ENCODE results near the gene TMEM126A.
"Not testable (repeated sequence)": the region's sequence is repeated elsewhere in the genome, so short reads cannot be mapped to it uniquely, and the experiment has no call there.

The TMEM126A gene

GRCh38 chr11:85603220-85603619 lies 44.5 kb upstream of the TMEM126A start:
- Histone ChIP-seq H3K36me3 (ENCODE audit: insufficient read depth, low read length) (no peaks in the 10 kb centered on the region), H4K20me1 (ENCODE audit: insufficient read depth, low read length) (no peaks in the 10 kb centered on the region), H3K9ac (ENCODE audit: low read depth, low read length) (no peak overlapping the region), H3K4me2 (ENCODE audit: insufficient read depth, low read length) (no peak overlapping the region), H3K9me3 (ENCODE audit: insufficient read depth, low read length, severe bottlenecking) (no peaks in the 10 kb centered on the region), H3K79me2 (ENCODE audit: insufficient read depth, low read length) (no peaks in the 10 kb centered on the region), H3K4me3 (ENCODE audit: low read depth in 1 of 2, low read length in 2 of 2) (no peak overlapping the region), H3K4me1 (ENCODE audit: insufficient read depth, low read length) (no peaks in the 10 kb centered on the region), H3K27me3 (ENCODE audit: insufficient read depth, low read length, poor library complexity) (no peaks in the 10 kb centered on the region), H3K27ac (ENCODE audit: low read length) (no peak overlapping the region), H2AFZ (ENCODE audit: low read depth, low read length) (no peak overlapping the region)
- ATAC-seq (ENCODE audit: insufficient read depth, low read depth) (no peak), DNase-seq (no peak)
- TF ChIP-seq EZH2 (IDR thresholded peaks at IDR 0.05; ENCODE audit: borderline replicate concordance, low read depth, low read length, severe bottlenecking), result no peak
- TF ChIP-seq, protein P1, sequence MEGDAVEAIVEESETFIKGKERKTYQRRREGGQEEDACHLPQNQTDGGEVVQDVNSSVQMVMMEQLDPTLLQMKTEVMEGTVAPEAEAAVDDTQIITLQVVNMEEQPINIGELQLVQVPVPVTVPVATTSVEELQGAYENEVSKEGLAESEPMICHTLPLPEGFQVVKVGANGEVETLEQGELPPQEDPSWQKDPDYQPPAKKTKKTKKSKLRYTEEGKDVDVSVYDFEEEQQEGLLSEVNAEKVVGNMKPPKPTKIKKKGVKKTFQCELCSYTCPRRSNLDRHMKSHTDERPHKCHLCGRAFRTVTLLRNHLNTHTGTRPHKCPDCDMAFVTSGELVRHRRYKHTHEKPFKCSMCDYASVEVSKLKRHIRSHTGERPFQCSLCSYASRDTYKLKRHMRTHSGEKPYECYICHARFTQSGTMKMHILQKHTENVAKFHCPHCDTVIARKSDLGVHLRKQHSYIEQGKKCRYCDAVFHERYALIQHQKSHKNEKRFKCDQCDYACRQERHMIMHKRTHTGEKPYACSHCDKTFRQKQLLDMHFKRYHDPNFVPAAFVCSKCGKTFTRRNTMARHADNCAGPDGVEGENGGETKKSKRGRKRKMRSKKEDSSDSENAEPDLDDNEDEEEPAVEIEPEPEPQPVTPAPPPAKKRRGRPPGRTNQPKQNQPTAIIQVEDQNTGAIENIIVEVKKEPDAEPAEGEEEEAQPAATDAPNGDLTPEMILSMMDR (IDR thresholded peaks at IDR 0.05; ENCODE audit: borderline replicate concordance, extremely low read depth, low read length, poor library complexity, severe bottlenecking), result no peak

GRCh38 chr11:85606237-85606636 lies 41.5 kb upstream of the TMEM126A start:
- not testable (repeated sequence) for DNase-seq; H2AFZ ChIP-seq (ENCODE audit: low read depth, low read length); H3K9ac ChIP-seq (ENCODE audit: low read depth, low read length); H3K9me3 ChIP-seq (ENCODE audit: insufficient read depth, low read length, severe bottlenecking); H3K36me3 ChIP-seq (ENCODE audit: insufficient read depth, low read length); H3K4me2 ChIP-seq (ENCODE audit: insufficient read depth, low read length); H3K27ac ChIP-seq (ENCODE audit: low read length); H3K4me3 ChIP-seq (ENCODE audit: low read depth in 1 of 2, low read length in 2 of 2); H3K4me1 ChIP-seq (ENCODE audit: insufficient read depth, low read length); H4K20me1 ChIP-seq (ENCODE audit: insufficient read depth, low read length); H3K79me2 ChIP-seq (ENCODE audit: insufficient read depth, low read length); ATAC-seq (ENCODE audit: insufficient read depth, low read depth); H3K27me3 ChIP-seq (ENCODE audit: insufficient read depth, low read length, poor library complexity)

DNA sequence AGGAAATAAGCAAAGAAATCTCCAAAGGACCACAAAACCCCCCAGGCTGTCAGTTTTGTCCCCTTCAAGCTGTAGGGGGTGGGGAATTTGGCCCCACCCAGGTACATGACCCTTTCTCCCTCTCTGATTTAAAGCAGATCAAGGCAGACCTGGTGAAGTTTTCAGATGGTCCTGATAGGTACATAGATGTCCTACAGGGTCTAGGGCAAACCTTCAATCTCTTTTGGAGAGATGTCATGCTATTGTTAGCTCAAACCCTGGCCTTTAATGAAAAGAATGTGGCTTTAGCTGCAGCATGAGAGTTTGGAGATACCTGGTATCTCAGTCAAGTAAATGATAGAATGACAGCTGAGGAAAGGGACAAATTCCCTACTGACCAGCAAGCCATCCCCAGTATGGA lies 39.1 kb upstream of the TMEM126A start:
- not testable (repeated sequence) for H3K9me3 ChIP-seq (ENCODE audit: insufficient read depth, low read length, severe bottlenecking); ATAC-seq (ENCODE audit: insufficient read depth, low read depth); H3K36me3 ChIP-seq (ENCODE audit: insufficient read depth, low read length); H4K20me1 ChIP-seq (ENCODE audit: insufficient read depth, low read length); H3K4me2 ChIP-seq (ENCODE audit: insufficient read depth, low read length); H2AFZ ChIP-seq (ENCODE audit: low read depth, low read length); H3K4me1 ChIP-seq (ENCODE audit: insufficient read depth, low read length); H3K9ac ChIP-seq (ENCODE audit: low read depth, low read length); DNase-seq; H3K79me2 ChIP-seq (ENCODE audit: insufficient read depth, low read length); H3K27ac ChIP-seq (ENCODE audit: low read length); H3K27me3 ChIP-seq (ENCODE audit: insufficient read depth, low read length, poor library complexity); H3K4me3 ChIP-seq (ENCODE audit: low read depth in 1 of 2, low read length in 2 of 2)

DNA sequence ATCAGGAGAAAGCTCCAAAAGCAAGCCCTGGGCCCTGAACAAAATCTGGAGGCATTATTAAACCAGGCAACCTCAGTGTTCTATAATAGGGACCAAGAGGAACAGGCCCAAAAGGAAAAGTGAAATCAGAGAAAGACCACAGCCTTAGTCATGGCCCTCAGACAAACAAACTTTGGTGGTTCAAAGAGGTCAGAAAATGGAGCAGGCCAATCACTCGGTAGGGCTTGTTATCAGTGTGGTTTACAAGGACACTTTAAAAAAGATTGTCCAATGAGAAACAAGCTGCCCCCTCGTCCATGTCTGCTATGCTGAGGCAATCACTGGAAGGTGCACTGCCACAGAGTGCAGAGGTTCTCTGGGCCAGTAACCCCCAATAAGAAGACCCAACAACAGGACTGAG lies 38.5 kb upstream of the TMEM126A start:
- not testable (repeated sequence) for H3K9ac ChIP-seq (ENCODE audit: low read depth, low read length); DNase-seq; H3K27ac ChIP-seq (ENCODE audit: low read length); H3K4me2 ChIP-seq (ENCODE audit: insufficient read depth, low read length); H3K27me3 ChIP-seq (ENCODE audit: insufficient read depth, low read length, poor library complexity); H4K20me1 ChIP-seq (ENCODE audit: insufficient read depth, low read length); H3K79me2 ChIP-seq (ENCODE audit: insufficient read depth, low read length); H3K4me3 ChIP-seq (ENCODE audit: low read depth in 1 of 2, low read length in 2 of 2); H3K4me1 ChIP-seq (ENCODE audit: insufficient read depth, low read length); H3K36me3 ChIP-seq (ENCODE audit: insufficient read depth, low read length); H2AFZ ChIP-seq (ENCODE audit: low read depth, low read length); H3K9me3 ChIP-seq (ENCODE audit: insufficient read depth, low read length, severe bottlenecking); ATAC-seq (ENCODE audit: insufficient read depth, low read depth)

DNA sequence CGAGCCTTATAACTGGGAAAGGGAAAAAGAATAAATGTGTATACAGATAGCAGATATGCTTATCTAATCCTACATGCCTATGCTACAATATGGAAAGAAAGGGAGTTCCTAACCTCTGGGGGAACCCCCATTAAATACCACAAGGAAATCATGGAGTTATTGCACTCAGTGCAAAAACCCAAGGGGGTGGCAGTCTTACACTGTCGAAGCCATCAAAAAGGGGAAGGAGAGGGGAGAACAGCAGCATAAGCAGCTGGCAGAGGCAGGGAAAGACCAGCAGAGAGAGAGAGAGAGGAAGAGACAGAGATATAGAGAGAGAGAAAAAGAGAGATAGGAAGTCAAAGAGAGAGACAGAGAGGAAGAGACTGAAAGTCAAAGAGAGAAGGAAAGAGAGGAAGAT lies 36.1 kb upstream of the TMEM126A start:
- DNase-seq; H3K9me3 ChIP-seq (ENCODE audit: insufficient read depth, low read length, severe bottlenecking); H3K4me2 ChIP-seq (ENCODE audit: insufficient read depth, low read length); H4K20me1 ChIP-seq (ENCODE audit: insufficient read depth, low read length); H3K36me3 ChIP-seq (ENCODE audit: insufficient read depth, low read length); ATAC-seq (ENCODE audit: insufficient read depth, low read depth); H3K79me2 ChIP-seq (ENCODE audit: insufficient read depth, low read length); H3K27ac ChIP-seq (ENCODE audit: low read length); H2AFZ ChIP-seq (ENCODE audit: low read depth, low read length); H3K27me3 ChIP-seq (ENCODE audit: insufficient read depth, low read length, poor library complexity); H3K9ac ChIP-seq (ENCODE audit: low read depth, low read length); H3K4me1 ChIP-seq (ENCODE audit: insufficient read depth, low read length); H3K4me3 ChIP-seq (ENCODE audit: low read depth in 1 of 2, low read length in 2 of 2): not testable (repeated sequence)
